Activated CD8-positive, alpha-beta memory T cell treated with anti-CD3 and anti-CD28 coated beads, Interleukin-2, amount 50 U/mL, for 4 hours (primary cell): ENCODE data around the gene MYLK4.

Experiments used
- DNase-seq: peaks from one replicate; pipeline ENCODE4 v3.0.0-alpha.2; 2020

The MYLK4 gene

GRCh38 chr6:2732503-2733089 is 18.1 kb downstream of the MYLK4 start:
- no peak for DNase-seq

GRCh38 chr6:2731281-2731909 is 19.3 kb downstream of the MYLK4 start:
- no peak for DNase-seq

GRCh38 chr6:2730353-2731107 is 20.2 kb downstream of the MYLK4 start:
- DNase-seq = no peak

GRCh38 chr6:2729921-2730320 is 20.8 kb downstream of the MYLK4 start:
- no peak for DNase-seq

- no peak for DNase-seq
Measured at GRCh38 chr6:2725999-2726567, 24.6 kb downstream of the MYLK4 start.

- DNase-seq = no peak
Measured at GRCh38 chr6:2725364-2725988, 25.2 kb downstream of the MYLK4 start.

GRCh38 chr6:2721219-2721618 is 29.5 kb downstream of the MYLK4 start:
- DNase-seq = no peak

GRCh38 chr6:2719093-2719455 is 31.6 kb downstream of the MYLK4 start:
- no peak for DNase-seq

GRCh38 chr6:2718334-2719092 is 32.2 kb downstream of the MYLK4 start:
- DNase-seq = no peak

- DNase-seq = no peak
Measured at GRCh38 chr6:2716936-2717700, 33.6 kb downstream of the MYLK4 start.

- DNase-seq = no peak
Measured at GRCh38 chr6:2715737-2716136, 35.0 kb downstream of the MYLK4 start.

GRCh38 chr6:2714111-2714895 is 36.4 kb downstream of the MYLK4 start:
- no peak for DNase-seq

- no peak for DNase-seq
Measured at GRCh38 chr6:2713473-2714110, 37.1 kb downstream of the MYLK4 start.

- DNase-seq = no peak
Measured at GRCh38 chr6:2712102-2712501, 38.6 kb downstream of the MYLK4 start.

- no peak for DNase-seq
Measured at GRCh38 chr6:2710412-2710811, 40.3 kb downstream of the MYLK4 start.

GRCh38 chr6:2708456-2708855 is 42.3 kb downstream of the MYLK4 start:
- no peak for DNase-seq

GRCh38 chr6:2706558-2706957 is 44.2 kb downstream of the MYLK4 start:
- DNase-seq = no peak

GRCh38 chr6:2705256-2705655 is 45.5 kb downstream of the MYLK4 start:
- DNase-seq = no peak

GRCh38 chr6:2697291-2697690 is 53.4 kb downstream of the MYLK4 start:
- DNase-seq = no peak

- no peak for DNase-seq
Measured at GRCh38 chr6:2695454-2696095, 55.1 kb downstream of the MYLK4 start.
